ENCODE data around the gene TAOK3. TPM values are rescaled to one million over a fixed set of nuclear protein-coding genes. Genes with fewer than 3 reads are reported as not detected.

The TAOK3 gene
- total and polyA plus RNA-seq, 3 experiments from 2014 or later: 52.5 to 129 (median 53.0) TPM

DNA sequence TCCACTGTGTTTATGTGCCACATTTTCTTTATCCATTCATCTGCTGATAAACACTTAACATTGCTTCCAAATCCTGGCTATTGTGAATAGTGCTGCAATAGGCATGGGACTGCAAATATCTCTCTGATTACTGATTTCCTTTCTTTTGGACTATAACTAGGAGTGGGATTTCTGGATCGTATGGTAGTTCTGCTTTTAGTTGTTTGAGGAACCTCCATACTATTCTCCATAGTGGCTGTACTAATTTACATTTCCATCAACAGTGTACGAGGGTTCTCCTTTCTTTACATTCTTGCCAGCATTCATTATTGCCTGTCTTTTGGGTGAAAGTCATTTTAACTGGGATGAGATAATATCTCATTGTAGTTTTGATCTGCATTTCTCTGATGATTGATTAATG, 47.6 kb downstream of the TAOK3 start:
- Histone ChIP-seq H3K27ac (ENCODE audit: low read depth, low read length) (no peak overlapping the region), H3K36me3 (ENCODE audit: insufficient read depth, low read length) (no peaks in the 10 kb centered on the region), H3K27me3 (ENCODE audit: insufficient read depth, low read length, poor library complexity, severe bottlenecking) (no peaks in the 10 kb centered on the region), H3K9me3 (ENCODE audit: low read length) (no peaks in the 10 kb centered on the region), H3K4me3 (ENCODE audit: low read length) (no peak overlapping the region), H3K4me1 (ENCODE audit: insufficient read depth, low read length) (no peaks in the 10 kb centered on the region)
- no peak for DNase-seq
- H3K36me3 Mint-ChIP-seq: peaks cover 0 to 17% (median 2%) of the 10 kb centered on the region in 3 donors
- H3K4me3 Mint-ChIP-seq: no peak overlapping the region
- peaks cover 39 to 68% (median 59%) of the 10 kb centered on the region in 3 donors for H3K4me1 Mint-ChIP-seq
- ChIA-PET CTCF (no interaction called here), POLR2A (no interaction called here)
- H3K27me3 Mint-ChIP-seq: no peaks in the 10 kb centered on the region
- H3K9me3 Mint-ChIP-seq: no peaks in the 10 kb centered on the region
- H3K27ac Mint-ChIP-seq: no peak overlapping the region

DNA sequence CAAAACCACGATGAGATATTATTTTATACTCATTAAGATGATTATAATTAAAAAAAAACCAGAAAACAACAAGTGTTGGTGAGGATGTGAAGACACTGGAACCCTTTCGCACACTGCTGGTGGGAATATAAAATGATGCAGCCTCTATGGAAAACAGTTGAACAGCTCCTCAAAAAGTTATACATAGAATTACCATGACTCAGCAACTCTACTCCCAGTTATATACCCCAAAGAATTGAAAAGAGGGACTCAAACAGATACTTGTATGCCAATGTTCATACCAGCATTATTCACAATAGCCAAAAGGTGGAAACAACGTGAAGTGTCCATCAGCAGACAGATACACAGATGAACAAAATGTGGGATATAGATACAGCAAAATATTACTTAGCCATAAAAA, 53.1 kb downstream of the TAOK3 start:
- H3K9me3 ChIP-seq (ENCODE audit: low read length): no peaks in the 10 kb centered on the region
- Mint-ChIP-seq H3K36me3 (peaks cover 7 to 23% (median 8%) of the 10 kb centered on the region in 3 donors), H3K4me1 (peaks cover 34 to 65% (median 61%) of the 10 kb centered on the region in 3 donors), H3K9me3 (no peaks in the 10 kb centered on the region), H3K27ac (no peak overlapping the region), H3K4me3 (no peak overlapping the region), H3K27me3 (no peaks in the 10 kb centered on the region)
- H3K36me3 ChIP-seq (ENCODE audit: insufficient read depth, low read length): no peaks in the 10 kb centered on the region
- H3K4me3 ChIP-seq (ENCODE audit: low read length): no peak overlapping the region
- ChIA-PET POLR2A (no interaction called here), CTCF (no interaction called here)
- H3K27me3 ChIP-seq (ENCODE audit: insufficient read depth, low read length, poor library complexity, severe bottlenecking): no peaks in the 10 kb centered on the region
- peaks cover 4% of the 10 kb centered on the region for H3K4me1 ChIP-seq (ENCODE audit: insufficient read depth, low read length)
- no peak for DNase-seq
- H3K27ac ChIP-seq (ENCODE audit: low read depth, low read length): no peak overlapping the region

DNA sequence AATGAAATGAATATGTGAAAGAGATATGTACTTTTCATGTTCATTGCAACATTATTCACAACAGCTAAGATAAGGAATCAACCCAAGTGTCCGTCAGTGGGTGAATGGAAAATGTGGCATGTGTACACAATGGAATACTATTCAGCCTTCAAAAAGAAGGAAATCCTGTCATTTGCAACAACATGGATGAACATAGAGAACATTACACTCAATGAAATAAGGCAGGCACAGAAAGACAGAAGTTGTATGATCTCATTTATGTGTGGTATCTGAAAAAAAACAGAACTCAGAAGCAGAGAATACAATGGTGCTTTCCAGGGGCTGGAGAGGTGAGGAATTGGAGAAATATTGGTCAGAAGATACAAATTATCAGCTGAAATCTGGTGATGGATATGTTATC, 54.0 kb downstream of the TAOK3 start:
- ChIA-PET CTCF (no interaction called here), POLR2A (no interaction called here)
- Histone ChIP-seq H3K4me3 (ENCODE audit: low read length) (no peak overlapping the region), H3K27ac (ENCODE audit: low read depth, low read length) (no peak overlapping the region), H3K27me3 (ENCODE audit: insufficient read depth, low read length, poor library complexity, severe bottlenecking) (no peaks in the 10 kb centered on the region), H3K4me1 (ENCODE audit: insufficient read depth, low read length) (peaks cover 9% of the 10 kb centered on the region), H3K9me3 (ENCODE audit: low read length) (no peaks in the 10 kb centered on the region), H3K36me3 (ENCODE audit: insufficient read depth, low read length) (no peaks in the 10 kb centered on the region)
- Mint-ChIP-seq H3K4me1 (peaks cover 36 to 63% (median 59%) of the 10 kb centered on the region in 3 donors), H3K27ac (no peak overlapping the region), H3K36me3 (peaks cover 7 to 21% (median 8%) of the 10 kb centered on the region in 3 donors), H3K27me3 (no peaks in the 10 kb centered on the region), H3K9me3 (no peaks in the 10 kb centered on the region), H3K4me3 (no peak overlapping the region)
- DNase-seq: no peak

DNA sequence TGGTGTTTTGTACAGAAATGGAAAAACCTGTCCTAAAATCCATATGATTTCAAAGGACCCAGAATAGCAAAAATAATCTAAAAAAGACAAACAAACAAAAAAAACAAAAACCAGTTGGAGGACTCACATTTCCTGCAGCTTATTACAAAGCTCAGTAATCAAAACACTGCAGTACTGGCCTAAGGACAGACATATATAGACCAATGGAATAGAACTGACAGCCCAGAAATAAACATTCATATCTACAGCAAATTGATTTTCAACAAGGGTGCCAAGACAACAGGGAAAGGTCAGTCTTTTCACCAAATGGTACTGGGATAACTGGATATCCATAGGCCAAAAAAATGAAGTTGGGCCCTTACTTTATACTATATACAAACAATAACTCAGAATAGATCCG, 55.0 kb downstream of the TAOK3 start:
- H3K27ac ChIP-seq (ENCODE audit: low read depth, low read length): no peak overlapping the region
- Mint-ChIP-seq H3K4me1 (peaks cover 38 to 64% (median 56%) of the 10 kb centered on the region in 3 donors), H3K27me3 (no peaks in the 10 kb centered on the region), H3K9me3 (no peaks in the 10 kb centered on the region), H3K4me3 (no peak overlapping the region), H3K27ac (no peak overlapping the region), H3K36me3 (peaks cover 7 to 21% (median 8%) of the 10 kb centered on the region in 3 donors)
- no peaks in the 10 kb centered on the region for H3K27me3 ChIP-seq (ENCODE audit: insufficient read depth, low read length, poor library complexity, severe bottlenecking)
- POLR2A ChIA-PET: interaction anchor here (0.7 kb wide), 1 partner anchor 18 kb away, joined by 3 read pairs; no protein-coding TSS in a partner anchor
- H3K9me3 ChIP-seq (ENCODE audit: low read length): no peaks in the 10 kb centered on the region
- H3K4me1 ChIP-seq (ENCODE audit: insufficient read depth, low read length): peaks cover 9% of the 10 kb centered on the region
- H3K4me3 ChIP-seq (ENCODE audit: low read length): no peak overlapping the region
- H3K36me3 ChIP-seq (ENCODE audit: insufficient read depth, low read length): no peaks in the 10 kb centered on the region
- DNase-seq: no peak
- CTCF ChIA-PET: interaction anchor here (1.6 to 1.7 kb wide), 2 partner anchors 28 to 58 kb away, joined by 3 to 5 read pairs; partner anchors contain the start of gene SUDS3

DNA sequence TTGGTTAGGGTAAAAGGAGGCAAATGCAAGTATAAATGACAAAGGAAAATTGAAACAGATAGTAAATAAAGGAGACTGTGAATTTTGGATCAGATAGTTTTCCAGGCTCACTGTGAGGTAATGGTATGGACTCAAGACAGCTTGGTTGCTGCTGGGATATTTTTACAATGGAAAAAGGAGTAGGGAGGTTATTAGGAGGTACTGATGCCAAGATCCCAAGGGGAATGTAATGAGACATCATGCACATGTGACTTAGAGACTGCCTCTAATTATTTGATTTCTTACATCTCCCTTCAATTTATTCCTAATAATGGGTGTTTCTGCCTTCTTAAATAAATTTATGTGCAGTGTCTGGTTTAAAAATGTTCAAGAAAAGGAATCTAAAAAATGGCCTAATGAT, 56.9 kb downstream of the TAOK3 start:
- ChIA-PET CTCF (interaction anchor here (1.7 kb wide), 1 partner anchor 60 kb away, joined by 5 read pairs; the partner anchor contains the start of gene SUDS3), POLR2A (no interaction called here)
- peaks cover 41 to 68% (median 58%) of the 10 kb centered on the region in 3 donors for H3K4me1 Mint-ChIP-seq

DNA sequence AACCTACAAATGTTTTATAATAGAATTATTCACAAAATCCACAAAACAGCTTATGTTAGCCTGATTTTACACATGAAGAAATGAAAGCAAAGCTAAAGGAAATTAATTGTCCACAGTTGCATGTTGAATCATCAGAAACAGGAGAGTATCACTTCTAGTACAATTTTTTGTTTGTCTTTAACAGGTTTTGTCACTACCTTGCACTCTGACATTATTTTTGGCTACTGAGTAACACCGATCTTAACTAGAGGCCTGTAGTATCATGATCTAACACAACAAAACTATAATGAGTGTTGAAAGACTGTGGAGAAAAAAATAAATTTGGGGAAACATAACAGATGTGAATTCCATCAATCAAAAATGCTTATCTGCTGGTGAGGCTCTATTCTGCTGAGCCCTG, 60.1 kb downstream of the TAOK3 start:
- ChIA-PET CTCF (no interaction called here), POLR2A (no interaction called here)
- Mint-ChIP-seq H3K9me3 (no peaks in the 10 kb centered on the region), H3K4me1 (peaks cover 45 to 75% (median 65%) of the 10 kb centered on the region in 3 donors), H3K27me3 (no peaks in the 10 kb centered on the region), H3K4me3 (no peak overlapping the region), H3K36me3 (peaks cover 0 to 8% (median 8%) of the 10 kb centered on the region in 3 donors), H3K27ac (peak overlapping the region in 3 of 8 donors; percentile 2 to 13 (median 4))
- no peaks in the 10 kb centered on the region for H3K36me3 ChIP-seq (ENCODE audit: insufficient read depth, low read length)
- H3K27me3 ChIP-seq (ENCODE audit: insufficient read depth, low read length, poor library complexity, severe bottlenecking): no peaks in the 10 kb centered on the region
- H3K27ac ChIP-seq (ENCODE audit: low read depth, low read length): no peak overlapping the region
- H3K4me1 ChIP-seq (ENCODE audit: insufficient read depth, low read length): peaks cover 17% of the 10 kb centered on the region
- DNase-seq: no peak
- H3K9me3 ChIP-seq (ENCODE audit: low read length): no peaks in the 10 kb centered on the region
- H3K4me3 ChIP-seq (ENCODE audit: low read length): no peak overlapping the region

More for the DNA sequence above, 56.9 kb downstream of the TAOK3 start:
- Histone ChIP-seq H3K27ac (ENCODE audit: low read depth, low read length) (no peak overlapping the region), H3K36me3 (ENCODE audit: insufficient read depth, low read length) (no peaks in the 10 kb centered on the region), H3K4me3 (ENCODE audit: low read length) (no peak overlapping the region), H3K4me1 (ENCODE audit: insufficient read depth, low read length) (peaks cover 9% of the 10 kb centered on the region), H3K27me3 (ENCODE audit: insufficient read depth, low read length, poor library complexity, severe bottlenecking) (no peaks in the 10 kb centered on the region), H3K9me3 (ENCODE audit: low read length) (no peaks in the 10 kb centered on the region)
- Mint-ChIP-seq H3K27me3 (no peaks in the 10 kb centered on the region), H3K4me3 (no peak overlapping the region), H3K36me3 (peaks cover 8 to 21% (median 8%) of the 10 kb centered on the region in 3 donors), H3K27ac (peak overlapping the region in 1 of 8 donors; percentile 17), H3K9me3 (no peaks in the 10 kb centered on the region)
- no peak for DNase-seq

DNA sequence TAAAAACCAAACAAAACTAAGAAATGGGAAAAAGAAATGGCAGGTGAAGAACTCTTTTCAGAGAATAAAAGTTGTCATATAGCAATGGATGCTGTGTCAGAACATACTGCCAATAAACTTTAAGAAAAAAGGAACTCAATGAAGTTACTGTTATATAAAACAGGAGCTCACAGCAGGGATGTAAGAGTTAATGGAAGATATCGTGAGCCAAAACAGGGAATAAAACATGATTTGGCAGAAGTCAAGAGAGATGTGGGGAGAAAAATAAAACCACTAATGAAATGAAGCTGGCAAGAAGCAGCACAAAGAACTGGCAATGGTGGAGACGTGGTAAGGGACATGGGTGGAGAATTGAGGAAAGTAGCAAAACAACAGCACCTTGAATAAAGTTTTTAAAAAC, 61.0 kb downstream of the TAOK3 start:
- no peaks in the 10 kb centered on the region for H3K27me3 Mint-ChIP-seq
- CTCF ChIA-PET: no interaction called here
- H3K4me1 ChIP-seq (ENCODE audit: insufficient read depth, low read length): peaks cover 22% of the 10 kb centered on the region
- peaks cover 51 to 82% (median 73%) of the 10 kb centered on the region in 3 donors for H3K4me1 Mint-ChIP-seq
- no peak overlapping the region for H3K27ac ChIP-seq (ENCODE audit: low read depth, low read length)
- no peak overlapping the region for H3K4me3 ChIP-seq (ENCODE audit: low read length)
- POLR2A ChIA-PET: no interaction called here
- no peak overlapping the region for H3K4me3 Mint-ChIP-seq
- no peaks in the 10 kb centered on the region for H3K9me3 Mint-ChIP-seq
- H3K27ac Mint-ChIP-seq: peak overlapping the region in 2 of 8 donors; percentile 41 to 45
- DNase-seq: no peak
- peaks cover 0 to 8% (median 8%) of the 10 kb centered on the region in 3 donors for H3K36me3 Mint-ChIP-seq
- H3K36me3 ChIP-seq (ENCODE audit: insufficient read depth, low read length): no peaks in the 10 kb centered on the region
- no peaks in the 10 kb centered on the region for H3K27me3 ChIP-seq (ENCODE audit: insufficient read depth, low read length, poor library complexity, severe bottlenecking)
- H3K9me3 ChIP-seq (ENCODE audit: low read length): no peaks in the 10 kb centered on the region

DNA sequence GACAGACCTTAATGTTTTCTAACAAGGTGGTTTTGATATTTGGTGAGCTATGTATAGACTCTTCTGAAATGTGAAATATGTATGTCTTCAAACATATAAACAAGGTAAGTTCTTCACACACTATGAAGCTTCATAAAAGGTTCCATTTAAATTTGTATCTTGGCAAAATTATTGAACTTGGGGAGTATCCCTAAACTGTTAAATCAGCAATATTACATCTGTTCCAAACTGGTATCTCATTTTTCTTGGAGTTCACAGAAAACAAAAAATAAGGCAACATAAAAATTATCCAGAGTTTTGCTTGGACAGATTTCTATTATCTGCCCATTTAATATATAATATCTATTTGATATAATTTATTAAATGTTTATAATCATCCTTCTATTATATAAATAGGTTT, 62.4 kb downstream of the TAOK3 start:
- H3K27ac Mint-ChIP-seq: no peak overlapping the region
- Histone ChIP-seq H3K27ac (ENCODE audit: low read depth, low read length) (no peak overlapping the region), H3K4me3 (ENCODE audit: low read length) (no peak overlapping the region), H3K36me3 (ENCODE audit: insufficient read depth, low read length) (no peaks in the 10 kb centered on the region), H3K27me3 (ENCODE audit: insufficient read depth, low read length, poor library complexity, severe bottlenecking) (no peaks in the 10 kb centered on the region), H3K9me3 (ENCODE audit: low read length) (no peaks in the 10 kb centered on the region), H3K4me1 (ENCODE audit: insufficient read depth, low read length) (peaks cover 22% of the 10 kb centered on the region)
- POLR2A ChIA-PET: no interaction called here
- no peak overlapping the region for H3K4me3 Mint-ChIP-seq
- no peak for DNase-seq
- peaks cover 0 to 8% (median 5%) of the 10 kb centered on the region in 3 donors for H3K36me3 Mint-ChIP-seq
- H3K4me1 Mint-ChIP-seq: peaks cover 45 to 73% (median 65%) of the 10 kb centered on the region in 3 donors
- CTCF ChIA-PET: interaction anchor here (1.1 to 1.4 kb wide), 2 partner anchors 65 to 255 kb away, joined by 3 read pairs; no protein-coding TSS in a partner anchor
- no peaks in the 10 kb centered on the region for H3K9me3 Mint-ChIP-seq
- no peaks in the 10 kb centered on the region for H3K27me3 Mint-ChIP-seq
